ENCODE data around the gene AOPEP. TPM values are rescaled to one million over a fixed set of nuclear protein-coding genes. Genes with fewer than 3 reads are reported as not detected.
A peak's percentile ranks its signal among the peaks of the same experiment; 100 is the strongest.

AOPEP gene
- total RNA-seq, 1 experiment from 2014 or later, result 14.4 TPM

DNA sequence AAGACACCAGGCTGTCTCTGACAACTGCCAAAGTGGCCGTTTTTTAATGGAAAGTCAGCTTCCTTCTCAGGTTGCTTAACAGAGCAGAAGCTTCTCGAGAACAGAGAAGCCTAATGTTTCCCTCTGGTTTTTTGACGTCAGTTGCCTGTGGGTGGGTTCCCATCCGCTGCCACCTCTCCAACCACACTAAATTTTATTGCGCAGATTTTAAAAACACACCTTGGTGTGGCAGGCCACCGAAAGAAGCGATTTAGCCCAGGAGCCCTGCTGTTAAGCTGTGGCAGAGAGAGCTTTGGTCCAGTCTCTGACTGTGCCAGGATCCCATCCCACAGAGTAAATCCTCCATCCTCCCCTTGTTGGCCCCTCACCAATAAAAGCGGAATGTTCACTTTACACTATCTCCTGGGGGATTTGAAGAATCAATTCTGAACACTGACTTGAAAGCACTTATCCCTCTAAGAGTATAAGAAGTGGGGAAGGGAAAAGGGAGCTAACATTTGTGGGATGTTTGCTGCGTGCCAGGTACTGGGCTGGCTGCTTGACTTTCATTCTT, 181.6 kb downstream of the AOPEP start:
- DNase-seq (ENCODE audit: low spot score), result no peak
- no peak for ATAC-seq
- TF ChIP-seq GTF2I (CRISPR knock-in tag; conservative IDR thresholded peaks at IDR 0.05) (no peak), SMAD4 (CRISPR knock-in tag; IDR thresholded peaks at IDR 0.05) (no peak), ZNF219 (CRISPR knock-in tag; IDR thresholded peaks at IDR 0.05; ENCODE audit: borderline replicate concordance) (no peak), EMX1 (CRISPR knock-in tag; IDR thresholded peaks at IDR 0.05) (no peak), ELF4 (CRISPR knock-in tag; IDR thresholded peaks at IDR 0.05; ENCODE audit: low read depth) (no peak), FOXP1 (CRISPR knock-in tag; IDR thresholded peaks at IDR 0.05; ENCODE audit: borderline replicate concordance) (no peak), JUN (CRISPR knock-in tag; IDR thresholded peaks at IDR 0.05) (no peak)
- TF ChIP-seq, protein P1, sequence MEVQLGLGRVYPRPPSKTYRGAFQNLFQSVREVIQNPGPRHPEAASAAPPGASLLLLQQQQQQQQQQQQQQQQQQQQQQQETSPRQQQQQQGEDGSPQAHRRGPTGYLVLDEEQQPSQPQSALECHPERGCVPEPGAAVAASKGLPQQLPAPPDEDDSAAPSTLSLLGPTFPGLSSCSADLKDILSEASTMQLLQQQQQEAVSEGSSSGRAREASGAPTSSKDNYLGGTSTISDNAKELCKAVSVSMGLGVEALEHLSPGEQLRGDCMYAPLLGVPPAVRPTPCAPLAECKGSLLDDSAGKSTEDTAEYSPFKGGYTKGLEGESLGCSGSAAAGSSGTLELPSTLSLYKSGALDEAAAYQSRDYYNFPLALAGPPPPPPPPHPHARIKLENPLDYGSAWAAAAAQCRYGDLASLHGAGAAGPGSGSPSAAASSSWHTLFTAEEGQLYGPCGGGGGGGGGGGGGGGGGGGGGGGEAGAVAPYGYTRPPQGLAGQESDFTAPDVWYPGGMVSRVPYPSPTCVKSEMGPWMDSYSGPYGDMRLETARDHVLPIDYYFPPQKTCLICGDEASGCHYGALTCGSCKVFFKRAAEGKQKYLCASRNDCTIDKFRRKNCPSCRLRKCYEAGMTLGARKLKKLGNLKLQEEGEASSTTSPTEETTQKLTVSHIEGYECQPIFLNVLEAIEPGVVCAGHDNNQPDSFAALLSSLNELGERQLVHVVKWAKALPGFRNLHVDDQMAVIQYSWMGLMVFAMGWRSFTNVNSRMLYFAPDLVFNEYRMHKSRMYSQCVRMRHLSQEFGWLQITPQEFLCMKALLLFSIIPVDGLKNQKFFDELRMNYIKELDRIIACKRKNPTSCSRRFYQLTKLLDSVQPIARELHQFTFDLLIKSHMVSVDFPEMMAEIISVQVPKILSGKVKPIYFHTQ (CRISPR knock-in tag; IDR thresholded peaks at IDR 0.05), result no peak
- TF ChIP-seq, protein P2, sequence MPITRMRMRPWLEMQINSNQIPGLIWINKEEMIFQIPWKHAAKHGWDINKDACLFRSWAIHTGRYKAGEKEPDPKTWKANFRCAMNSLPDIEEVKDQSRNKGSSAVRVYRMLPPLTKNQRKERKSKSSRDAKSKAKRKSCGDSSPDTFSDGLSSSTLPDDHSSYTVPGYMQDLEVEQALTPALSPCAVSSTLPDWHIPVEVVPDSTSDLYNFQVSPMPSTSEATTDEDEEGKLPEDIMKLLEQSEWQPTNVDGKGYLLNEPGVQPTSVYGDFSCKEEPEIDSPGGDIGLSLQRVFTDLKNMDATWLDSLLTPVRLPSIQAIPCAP (CRISPR knock-in tag; IDR thresholded peaks at IDR 0.05), result no peak
- TF ChIP-seq, protein P3, sequence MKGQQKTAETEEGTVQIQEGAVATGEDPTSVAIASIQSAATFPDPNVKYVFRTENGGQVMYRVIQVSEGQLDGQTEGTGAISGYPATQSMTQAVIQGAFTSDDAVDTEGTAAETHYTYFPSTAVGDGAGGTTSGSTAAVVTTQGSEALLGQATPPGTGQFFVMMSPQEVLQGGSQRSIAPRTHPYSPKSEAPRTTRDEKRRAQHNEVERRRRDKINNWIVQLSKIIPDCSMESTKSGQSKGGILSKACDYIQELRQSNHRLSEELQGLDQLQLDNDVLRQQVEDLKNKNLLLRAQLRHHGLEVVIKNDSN (CRISPR knock-in tag; IDR thresholded peaks at IDR 0.05), result no peak
- TF ChIP-seq, protein P4, sequence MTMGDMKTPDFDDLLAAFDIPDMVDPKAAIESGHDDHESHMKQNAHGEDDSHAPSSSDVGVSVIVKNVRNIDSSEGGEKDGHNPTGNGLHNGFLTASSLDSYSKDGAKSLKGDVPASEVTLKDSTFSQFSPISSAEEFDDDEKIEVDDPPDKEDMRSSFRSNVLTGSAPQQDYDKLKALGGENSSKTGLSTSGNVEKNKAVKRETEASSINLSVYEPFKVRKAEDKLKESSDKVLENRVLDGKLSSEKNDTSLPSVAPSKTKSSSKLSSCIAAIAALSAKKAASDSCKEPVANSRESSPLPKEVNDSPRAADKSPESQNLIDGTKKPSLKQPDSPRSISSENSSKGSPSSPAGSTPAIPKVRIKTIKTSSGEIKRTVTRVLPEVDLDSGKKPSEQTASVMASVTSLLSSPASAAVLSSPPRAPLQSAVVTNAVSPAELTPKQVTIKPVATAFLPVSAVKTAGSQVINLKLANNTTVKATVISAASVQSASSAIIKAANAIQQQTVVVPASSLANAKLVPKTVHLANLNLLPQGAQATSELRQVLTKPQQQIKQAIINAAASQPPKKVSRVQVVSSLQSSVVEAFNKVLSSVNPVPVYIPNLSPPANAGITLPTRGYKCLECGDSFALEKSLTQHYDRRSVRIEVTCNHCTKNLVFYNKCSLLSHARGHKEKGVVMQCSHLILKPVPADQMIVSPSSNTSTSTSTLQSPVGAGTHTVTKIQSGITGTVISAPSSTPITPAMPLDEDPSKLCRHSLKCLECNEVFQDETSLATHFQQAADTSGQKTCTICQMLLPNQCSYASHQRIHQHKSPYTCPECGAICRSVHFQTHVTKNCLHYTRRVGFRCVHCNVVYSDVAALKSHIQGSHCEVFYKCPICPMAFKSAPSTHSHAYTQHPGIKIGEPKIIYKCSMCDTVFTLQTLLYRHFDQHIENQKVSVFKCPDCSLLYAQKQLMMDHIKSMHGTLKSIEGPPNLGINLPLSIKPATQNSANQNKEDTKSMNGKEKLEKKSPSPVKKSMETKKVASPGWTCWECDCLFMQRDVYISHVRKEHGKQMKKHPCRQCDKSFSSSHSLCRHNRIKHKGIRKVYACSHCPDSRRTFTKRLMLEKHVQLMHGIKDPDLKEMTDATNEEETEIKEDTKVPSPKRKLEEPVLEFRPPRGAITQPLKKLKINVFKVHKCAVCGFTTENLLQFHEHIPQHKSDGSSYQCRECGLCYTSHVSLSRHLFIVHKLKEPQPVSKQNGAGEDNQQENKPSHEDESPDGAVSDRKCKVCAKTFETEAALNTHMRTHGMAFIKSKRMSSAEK (CRISPR knock-in tag; IDR thresholded peaks at IDR 0.05; ENCODE audit: borderline replicate concordance), result no peak
- TF ChIP-seq, protein P5, sequence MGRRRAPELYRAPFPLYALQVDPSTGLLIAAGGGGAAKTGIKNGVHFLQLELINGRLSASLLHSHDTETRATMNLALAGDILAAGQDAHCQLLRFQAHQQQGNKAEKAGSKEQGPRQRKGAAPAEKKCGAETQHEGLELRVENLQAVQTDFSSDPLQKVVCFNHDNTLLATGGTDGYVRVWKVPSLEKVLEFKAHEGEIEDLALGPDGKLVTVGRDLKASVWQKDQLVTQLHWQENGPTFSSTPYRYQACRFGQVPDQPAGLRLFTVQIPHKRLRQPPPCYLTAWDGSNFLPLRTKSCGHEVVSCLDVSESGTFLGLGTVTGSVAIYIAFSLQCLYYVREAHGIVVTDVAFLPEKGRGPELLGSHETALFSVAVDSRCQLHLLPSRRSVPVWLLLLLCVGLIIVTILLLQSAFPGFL (CRISPR knock-in tag; IDR thresholded peaks at IDR 0.05; ENCODE audit: borderline replicate concordance), result no peak
- no peaks in the 10 kb centered on the region for H3K36me3 Mint-ChIP-seq
- H3K4me1 Mint-ChIP-seq, result peaks cover 45% of the 10 kb centered on the region
- ChIA-PET POLR2A (no interaction called here), CTCF (interaction anchor here (0.5 to 1.4 kb wide), 3 partner anchors 137 to 239 kb away, joined by 3 to 5 read pairs (median 3); no protein-coding TSS in a partner anchor)
- H3K27me3 Mint-ChIP-seq (ENCODE audit: low read depth), result no peaks in the 10 kb centered on the region
- H3K4me3 Mint-ChIP-seq, result no peak overlapping the region
- H3K9me3 Mint-ChIP-seq, result no peaks in the 10 kb centered on the region
- H3K27ac Mint-ChIP-seq, result peak overlapping the region; percentile 42; the same call in 1 of the 2 replicates

DNA sequence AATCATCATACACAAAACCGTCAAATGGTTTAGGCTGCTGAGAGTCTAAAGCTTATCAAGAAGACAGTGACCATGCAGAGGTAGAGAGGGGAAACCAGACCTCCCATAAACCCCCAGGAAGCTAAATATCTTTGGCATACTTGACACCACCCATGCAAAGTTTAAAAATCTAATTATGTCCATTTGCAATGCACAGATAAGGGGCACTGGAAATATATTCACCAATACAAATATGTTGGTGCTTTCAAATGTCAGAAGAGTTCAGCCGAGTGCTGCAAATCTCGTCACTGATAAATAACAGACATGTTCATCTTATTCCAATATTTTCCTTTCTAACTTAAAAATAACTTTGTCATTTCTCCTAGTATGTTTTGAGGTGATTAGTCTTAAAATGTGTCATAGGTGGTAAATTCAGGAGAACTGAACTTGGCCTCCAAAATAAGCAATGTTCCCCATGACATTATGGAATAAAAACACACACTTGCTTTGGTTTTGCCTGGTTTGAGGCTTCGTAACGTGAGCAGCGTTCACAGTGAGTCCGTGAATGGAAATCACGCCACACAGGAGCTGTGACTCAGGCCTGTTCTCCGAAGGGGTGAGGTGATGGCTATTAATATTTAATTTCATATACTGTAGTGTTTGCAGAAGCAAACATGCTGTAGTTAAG, 182.2 kb downstream of the AOPEP start:
- Mint-ChIP-seq H3K27ac (no peak overlapping the region), H3K4me3 (no peak overlapping the region), H3K9me3 (no peaks in the 10 kb centered on the region), H3K4me1 (peaks cover 51% of the 10 kb centered on the region), H3K27me3 (ENCODE audit: low read depth) (no peaks in the 10 kb centered on the region), H3K36me3 (no peaks in the 10 kb centered on the region)
- ATAC-seq (no peak), DNase-seq (ENCODE audit: low spot score) (no peak)
- POLR2A ChIA-PET, result no interaction called here
- TF ChIP-seq, protein P4 (CRISPR knock-in tag; IDR thresholded peaks at IDR 0.05; ENCODE audit: borderline replicate concordance), result no peak
- TF ChIP-seq FOXJ3 (CRISPR knock-in tag; IDR thresholded peaks at IDR 0.05; ENCODE audit: borderline replicate concordance) (no peak), CREB1 (CRISPR knock-in tag; IDR thresholded peaks at IDR 0.05) (no peak), ATF1 (CRISPR knock-in tag; IDR thresholded peaks at IDR 0.05) (no peak), IRF2 (CRISPR knock-in tag; IDR thresholded peaks at IDR 0.05; ENCODE audit: borderline replicate concordance, low read depth) (no peak)
- CTCF ChIA-PET, result interaction anchor here (1.4 kb wide), 2 partner anchors 136 to 219 kb away, joined by 3 to 5 read pairs; no protein-coding TSS in a partner anchor

All from WTC11 (cell line).